ENCODE data around the gene OIT3. TPM values are rescaled to one million over a fixed set of nuclear protein-coding genes. Genes with fewer than 3 reads are reported as not detected.

Gene OIT3
- total RNA-seq, 3 donors from 2014 or later = 0.15 TPM; not detected in 2

DNA sequence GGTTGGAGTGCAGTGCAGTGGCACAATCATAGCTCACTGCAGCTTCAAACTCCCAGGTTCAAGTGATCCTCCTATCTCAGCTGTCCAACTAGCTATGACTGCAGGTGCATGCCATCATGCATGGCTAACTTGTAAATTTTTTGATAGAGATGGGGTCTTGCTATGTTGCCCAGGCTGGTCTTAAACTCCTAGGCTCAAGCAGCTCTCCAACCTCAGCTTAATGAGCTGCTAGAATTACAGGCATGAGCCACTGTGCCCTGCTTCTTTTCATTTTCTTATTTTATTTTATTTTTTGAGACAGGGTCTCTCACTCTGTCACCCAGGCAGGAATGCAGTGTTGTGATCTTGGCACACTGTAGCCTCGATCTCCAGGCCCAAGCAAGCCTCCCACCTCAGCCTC, 53.4 kb downstream of the OIT3 start:
- intact Hi-C loops (cut with DNase I; ENCODE audit: low total_unique reads) = no loop called here
- no peaks in the 10 kb centered on the region for H3K9me3 ChIP-seq
- no peak for DNase-seq (ENCODE audit: low spot score in 2 of 2)

GRCh38 chr10:72948762-72949161, 55.2 kb downstream of the OIT3 start:
- Histone ChIP-seq H3K9me3 (no peaks in the 10 kb centered on the region), H3K4me3 (no peak overlapping the region), H3K36me3 (no peaks in the 10 kb centered on the region), H3K27me3 (no peaks in the 10 kb centered on the region), H3K27ac (no peak overlapping the region), H3K4me1 (no peaks in the 10 kb centered on the region)
- no peak for DNase-seq (ENCODE audit: low spot score in 2 of 2)
- TF ChIP-seq CTCF (IDR thresholded peaks at IDR 0.05) = no peak
- TF ChIP-seq POLR2AphosphoS5 (IDR thresholded peaks at IDR 0.05) = no peak
- no peak for TF ChIP-seq POLR2A (IDR thresholded peaks at IDR 0.05)
- intact Hi-C loops (cut with DNase I; ENCODE audit: low total_unique reads) = no loop called here

More for the DNA sequence above, 53.4 kb downstream of the OIT3 start:
- TF ChIP-seq POLR2AphosphoS5 (IDR thresholded peaks at IDR 0.05) = no peak
- TF ChIP-seq CTCF (IDR thresholded peaks at IDR 0.05) = no peak
- no peak for TF ChIP-seq POLR2A (IDR thresholded peaks at IDR 0.05)
- no peaks in the 10 kb centered on the region for H3K36me3 ChIP-seq
- H3K27me3 ChIP-seq = no peaks in the 10 kb centered on the region
- no peak overlapping the region for H3K4me3 ChIP-seq
- H3K27ac ChIP-seq = no peak overlapping the region
- no peaks in the 10 kb centered on the region for H3K4me1 ChIP-seq

GRCh38 chr10:72951760-72952159, 58.2 kb downstream of the OIT3 start:
- TF ChIP-seq POLR2AphosphoS5 (IDR thresholded peaks at IDR 0.05) (no peak), CTCF (IDR thresholded peaks at IDR 0.05) (no peak), POLR2A (IDR thresholded peaks at IDR 0.05) (no peak)
- H3K27me3 ChIP-seq = no peaks in the 10 kb centered on the region

DNA sequence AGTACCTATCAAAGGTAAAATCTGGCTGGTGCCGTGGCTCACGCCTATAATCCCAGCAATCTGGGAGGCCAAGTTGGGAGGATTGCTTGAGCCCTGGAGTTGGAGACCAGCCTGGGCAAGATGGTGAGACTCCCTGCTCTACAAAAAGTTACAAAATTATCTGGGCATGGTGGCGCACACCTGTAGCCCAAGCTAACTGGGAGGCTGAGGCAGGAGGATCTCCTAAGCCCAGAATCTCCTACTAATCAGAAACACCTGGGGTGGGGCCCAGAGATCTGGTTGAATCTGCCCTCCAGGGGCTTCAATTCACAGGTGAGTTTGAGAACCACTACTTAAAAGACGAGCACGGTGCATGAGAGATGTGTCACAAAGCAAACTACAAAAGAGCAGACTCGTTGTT, 58.6 kb downstream of the OIT3 start:
- H3K4me1 ChIP-seq = no peaks in the 10 kb centered on the region
- TF ChIP-seq POLR2AphosphoS5 (IDR thresholded peaks at IDR 0.05) (no peak), CTCF (IDR thresholded peaks at IDR 0.05) (no peak), POLR2A (IDR thresholded peaks at IDR 0.05) (no peak)
- no peaks in the 10 kb centered on the region for H3K9me3 ChIP-seq
- no peaks in the 10 kb centered on the region for H3K36me3 ChIP-seq
- H3K27me3 ChIP-seq = no peaks in the 10 kb centered on the region
- H3K27ac ChIP-seq = no peak overlapping the region
- H3K4me3 ChIP-seq = no peak overlapping the region
- no peak for DNase-seq (ENCODE audit: low spot score in 2 of 2)
- intact Hi-C loops (cut with DNase I; ENCODE audit: low total_unique reads) = no loop called here

More at GRCh38 chr10:72951760-72952159, 58.2 kb downstream of the OIT3 start:
- H3K4me3 ChIP-seq = no peak overlapping the region
- intact Hi-C loops (cut with DNase I; ENCODE audit: low total_unique reads) = no loop called here
- no peak overlapping the region for H3K27ac ChIP-seq
- DNase-seq (ENCODE audit: low spot score in 2 of 2) = no peak
- no peaks in the 10 kb centered on the region for H3K4me1 ChIP-seq
- H3K9me3 ChIP-seq = no peaks in the 10 kb centered on the region
- H3K36me3 ChIP-seq = no peaks in the 10 kb centered on the region

DNA sequence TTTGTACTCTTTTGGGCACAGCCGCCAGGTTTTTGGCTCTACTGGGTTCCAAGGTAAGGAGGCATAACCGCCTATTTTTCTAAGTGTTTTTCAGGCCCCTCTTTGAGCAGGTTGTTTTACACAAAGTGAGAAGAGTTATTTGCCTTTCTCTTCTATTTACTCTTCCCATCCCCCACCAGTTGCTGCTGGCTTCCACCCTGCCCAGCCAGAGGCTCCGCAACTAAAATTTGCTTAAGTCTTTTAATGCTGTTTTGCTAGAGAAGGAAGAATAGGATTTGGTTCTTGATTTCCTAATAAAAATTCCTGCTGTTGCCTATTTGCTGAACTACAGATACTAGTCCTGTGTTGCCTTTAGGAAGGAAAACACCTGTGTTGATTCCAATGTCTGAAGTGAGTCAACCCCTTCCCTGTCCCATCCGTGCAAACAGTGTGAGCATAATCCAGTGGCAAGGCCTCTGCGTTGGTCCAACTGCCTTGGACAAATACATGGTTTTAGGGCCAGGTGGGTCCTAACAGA, 59.2 kb downstream of the OIT3 start:
- no peak overlapping the region for H3K27ac ChIP-seq
- TF ChIP-seq POLR2A (IDR thresholded peaks at IDR 0.05) (no peak), POLR2AphosphoS5 (IDR thresholded peaks at IDR 0.05) (no peak), CTCF (IDR thresholded peaks at IDR 0.05) (no peak)
- intact Hi-C loops (cut with DNase I; ENCODE audit: low total_unique reads) = no loop called here
- no peaks in the 10 kb centered on the region for H3K36me3 ChIP-seq
- H3K4me1 ChIP-seq = no peaks in the 10 kb centered on the region
- no peaks in the 10 kb centered on the region for H3K9me3 ChIP-seq
- no peak overlapping the region for H3K4me3 ChIP-seq
- no peaks in the 10 kb centered on the region for H3K27me3 ChIP-seq
- DNase-seq (ENCODE audit: low spot score in 2 of 2) = no peak
